OCI-LY1 (cell line): ENCODE data around the gene SHROOM3.

Source experiments
- EZH2 ChIP-seq: fragments of 200-600 bp; sonication (generic), shearing (Covaris generic); IDR thresholded peaks from 2 replicates; pipeline ENCODE4 v1.8.0; 2017; ENCODE audit warnings: borderline replicate concordance, mixed run types, mild to moderate bottlenecking, antibody characterized with exemption, low read length, moderate library complexity, mixed read lengths
- TF ChIP-seq, protein P1 (sequence below): fragments of 200-600 bp; sonication (generic), shearing (Covaris generic); IDR thresholded peaks from 2 replicates; pipeline ENCODE4 v1.5.1; 2017; ENCODE audit warnings: mild to moderate bottlenecking, antibody characterized with exemption, low read length, moderate library complexity, mixed read lengths

DNA sequence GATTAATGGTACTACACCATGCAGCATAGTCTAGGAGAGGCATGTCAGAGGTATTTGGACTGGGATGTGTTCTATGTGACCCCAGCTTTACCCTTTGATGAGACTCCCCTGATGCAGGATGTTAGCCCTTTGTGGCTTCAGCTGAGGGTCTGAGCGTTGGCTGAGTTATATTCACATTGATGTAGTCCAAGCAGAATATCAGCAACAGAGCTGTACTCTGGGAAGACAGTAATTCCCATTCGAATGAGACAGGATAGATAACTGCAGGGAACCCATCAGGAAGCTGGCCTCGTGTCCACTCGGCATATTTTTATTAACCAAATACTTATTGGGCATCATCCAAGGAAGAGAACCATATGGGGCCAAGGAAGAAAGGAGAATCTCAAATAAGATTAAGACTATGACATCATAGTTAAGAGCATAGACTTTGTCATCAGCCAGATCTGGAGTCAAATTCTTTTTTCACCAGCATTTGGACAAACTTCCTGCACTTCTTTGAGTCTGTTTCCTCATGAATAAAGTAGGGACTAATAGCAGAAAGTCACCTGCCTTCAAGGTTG lies 264.8 kb downstream of the SHROOM3 start:
- TF ChIP-seq, protein P1, sequence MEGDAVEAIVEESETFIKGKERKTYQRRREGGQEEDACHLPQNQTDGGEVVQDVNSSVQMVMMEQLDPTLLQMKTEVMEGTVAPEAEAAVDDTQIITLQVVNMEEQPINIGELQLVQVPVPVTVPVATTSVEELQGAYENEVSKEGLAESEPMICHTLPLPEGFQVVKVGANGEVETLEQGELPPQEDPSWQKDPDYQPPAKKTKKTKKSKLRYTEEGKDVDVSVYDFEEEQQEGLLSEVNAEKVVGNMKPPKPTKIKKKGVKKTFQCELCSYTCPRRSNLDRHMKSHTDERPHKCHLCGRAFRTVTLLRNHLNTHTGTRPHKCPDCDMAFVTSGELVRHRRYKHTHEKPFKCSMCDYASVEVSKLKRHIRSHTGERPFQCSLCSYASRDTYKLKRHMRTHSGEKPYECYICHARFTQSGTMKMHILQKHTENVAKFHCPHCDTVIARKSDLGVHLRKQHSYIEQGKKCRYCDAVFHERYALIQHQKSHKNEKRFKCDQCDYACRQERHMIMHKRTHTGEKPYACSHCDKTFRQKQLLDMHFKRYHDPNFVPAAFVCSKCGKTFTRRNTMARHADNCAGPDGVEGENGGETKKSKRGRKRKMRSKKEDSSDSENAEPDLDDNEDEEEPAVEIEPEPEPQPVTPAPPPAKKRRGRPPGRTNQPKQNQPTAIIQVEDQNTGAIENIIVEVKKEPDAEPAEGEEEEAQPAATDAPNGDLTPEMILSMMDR, result no peak
- TF ChIP-seq EZH2, result no peak
